ENCODE measurements around the gene NLRP10. TPM values are rescaled to one million over a fixed set of nuclear protein-coding genes. Genes with fewer than 3 reads are reported as not detected.

The NLRP10 gene
- total RNA-seq, 1 experiment from 2014 or later: 1.3 TPM

GRCh38 chr11:7918141-7918540, 47.1 kb downstream of the NLRP10 start:
- Mint-ChIP-seq H3K36me3 (ENCODE audit: insufficient read depth, unreplicated experiment) (no peaks in the 10 kb centered on the region), H3K4me3 (ENCODE audit: unreplicated experiment) (no peak overlapping the region), H3K4me1 (ENCODE audit: insufficient read depth, unreplicated experiment) (no peaks in the 10 kb centered on the region), H3K27me3 (ENCODE audit: insufficient read depth, unreplicated experiment) (no peaks in the 10 kb centered on the region), H3K27ac (ENCODE audit: low read depth, unreplicated experiment) (no peak overlapping the region), H3K9me3 (ENCODE audit: unreplicated experiment) (no peaks in the 10 kb centered on the region)
- no TSS peak for BruUV-seq (replicated peaks)
- intact Hi-C loops (cut with micrococcal nuclease): no loop called here
- DNase-seq (ENCODE audit: unreplicated experiment): no peak
- no peak for TF ChIP-seq CTCF (IDR thresholded peaks at IDR 0.05; ENCODE audit: unreplicated experiment)
- ChIA-PET POLR2A (no interaction called here), CTCF (no interaction called here)

Other genes with a start within 250 kb of the NLRP10 start
- gene OR5P2, start 168.5 kb downstream of the NLRP10 start, total RNA-seq (2022): not detected in 2 replicates
- not detected in 2 replicates for gene OR5P3, start 134.6 kb downstream of the NLRP10 start, total RNA-seq (2022)
- gene OR10A6, start 34.2 kb downstream of the NLRP10 start, total RNA-seq (2022): not detected in 2 replicates
- not detected in 2 replicates for gene OR10A3, start 23.7 kb downstream of the NLRP10 start, total RNA-seq (2022)
- 255 and 309 TPM in 2 replicates for gene EIF3F, start 21.9 kb upstream of the NLRP10 start, total RNA-seq (2022)
- 1.4 and 1.8 TPM in 2 replicates for gene TUB, start 115.8 kb upstream of the NLRP10 start, total RNA-seq (2022)
- gene RIC3, start 203.6 kb upstream of the NLRP10 start, total RNA-seq (2022): 0.65 and 0.96 TPM in 2 replicates